ENCODE measurements around the gene FAM107B. TPM values are rescaled to one million over a fixed set of nuclear protein-coding genes. Genes with fewer than 3 reads are reported as not detected.

The FAM107B gene
- total and polyA plus RNA-seq, 12 donors, result 16.0 to 81.7 (median 50.5) TPM

DNA sequence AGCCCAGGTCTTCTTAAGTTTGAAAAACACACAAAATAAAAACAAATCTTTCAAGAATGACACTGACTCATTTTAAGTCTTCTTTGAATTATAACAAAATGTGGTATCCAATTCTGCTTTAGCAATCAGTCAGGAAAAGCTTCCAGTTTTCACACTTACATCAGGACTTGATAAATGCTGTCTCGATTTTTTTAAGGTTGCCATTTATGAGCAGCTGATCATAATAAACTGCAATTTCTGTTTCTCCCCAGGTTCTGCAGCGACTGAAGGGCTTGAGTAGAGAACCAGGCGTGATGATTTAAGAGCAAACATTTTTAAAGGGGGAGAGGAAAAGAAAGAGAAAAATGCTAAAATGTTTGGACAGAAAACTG, 71.1 kb downstream of the FAM107B start:
- Histone ChIP-seq H3K4me3 (no peak overlapping the region), H3K27ac (no peak overlapping the region), H3K36me3 (replicated peaks in 1 of 2) (no peaks in the 10 kb centered on the region), H3K9me3 (replicated peaks in 1 of 3) (no peaks in the 10 kb centered on the region), H3K27me3 (no peaks in the 10 kb centered on the region), H3K4me1 (replicated peaks in 1 of 2) (peaks cover 0 to 4% of the 10 kb centered on the region in 2 donors)
- WGBS, 4 donors, result 69 to 84% (median 75%) methylated on average over 3 of the region's 3 CpGs
- no peak for DNase-seq
- intact Hi-C loops (cut with DNase I), result no loop called here
- TF ChIP-seq POLR2A (IDR thresholded peaks at IDR 0.05), result no peak
- TF ChIP-seq, protein P1, sequence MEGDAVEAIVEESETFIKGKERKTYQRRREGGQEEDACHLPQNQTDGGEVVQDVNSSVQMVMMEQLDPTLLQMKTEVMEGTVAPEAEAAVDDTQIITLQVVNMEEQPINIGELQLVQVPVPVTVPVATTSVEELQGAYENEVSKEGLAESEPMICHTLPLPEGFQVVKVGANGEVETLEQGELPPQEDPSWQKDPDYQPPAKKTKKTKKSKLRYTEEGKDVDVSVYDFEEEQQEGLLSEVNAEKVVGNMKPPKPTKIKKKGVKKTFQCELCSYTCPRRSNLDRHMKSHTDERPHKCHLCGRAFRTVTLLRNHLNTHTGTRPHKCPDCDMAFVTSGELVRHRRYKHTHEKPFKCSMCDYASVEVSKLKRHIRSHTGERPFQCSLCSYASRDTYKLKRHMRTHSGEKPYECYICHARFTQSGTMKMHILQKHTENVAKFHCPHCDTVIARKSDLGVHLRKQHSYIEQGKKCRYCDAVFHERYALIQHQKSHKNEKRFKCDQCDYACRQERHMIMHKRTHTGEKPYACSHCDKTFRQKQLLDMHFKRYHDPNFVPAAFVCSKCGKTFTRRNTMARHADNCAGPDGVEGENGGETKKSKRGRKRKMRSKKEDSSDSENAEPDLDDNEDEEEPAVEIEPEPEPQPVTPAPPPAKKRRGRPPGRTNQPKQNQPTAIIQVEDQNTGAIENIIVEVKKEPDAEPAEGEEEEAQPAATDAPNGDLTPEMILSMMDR (IDR thresholded peaks at IDR 0.05), result no peak

DNA sequence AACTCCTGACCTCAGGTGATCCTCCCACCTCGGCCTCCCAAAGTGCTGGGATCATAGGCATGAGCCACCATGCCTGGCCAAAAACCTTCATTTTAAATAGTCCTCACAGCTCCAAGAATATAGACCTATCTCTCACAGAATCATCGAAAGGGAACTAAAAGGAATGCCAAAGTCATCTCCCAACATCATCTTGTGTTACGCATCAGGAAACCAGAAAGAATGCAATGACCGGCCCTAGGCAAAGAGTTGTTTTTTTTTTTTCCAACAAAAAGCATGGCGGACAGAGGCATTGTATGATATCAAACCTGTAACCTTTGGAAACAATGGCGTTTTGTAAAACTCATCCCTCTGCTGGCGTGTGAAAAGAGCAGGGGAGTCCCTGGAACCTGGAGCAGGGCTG, 73.2 kb downstream of the FAM107B start:
- no peak for TF ChIP-seq POLR2A (IDR thresholded peaks at IDR 0.05)
- TF ChIP-seq, protein P1 (IDR thresholded peaks at IDR 0.05), result no peak
- 88 to 90% (median 88%) methylated on average over 7 of the region's 7 CpGs for WGBS, 4 donors
- Histone ChIP-seq H3K27ac (no peak overlapping the region), H3K4me3 (no peak overlapping the region), H3K9me3 (replicated peaks in 1 of 3) (no peaks in the 10 kb centered on the region), H3K4me1 (replicated peaks in 1 of 2) (peaks cover 3 to 4% of the 10 kb centered on the region in 2 donors), H3K27me3 (no peaks in the 10 kb centered on the region), H3K36me3 (replicated peaks in 1 of 2) (no peaks in the 10 kb centered on the region)
- intact Hi-C loops (cut with DNase I), result no loop called here
- no peak for DNase-seq

DNA sequence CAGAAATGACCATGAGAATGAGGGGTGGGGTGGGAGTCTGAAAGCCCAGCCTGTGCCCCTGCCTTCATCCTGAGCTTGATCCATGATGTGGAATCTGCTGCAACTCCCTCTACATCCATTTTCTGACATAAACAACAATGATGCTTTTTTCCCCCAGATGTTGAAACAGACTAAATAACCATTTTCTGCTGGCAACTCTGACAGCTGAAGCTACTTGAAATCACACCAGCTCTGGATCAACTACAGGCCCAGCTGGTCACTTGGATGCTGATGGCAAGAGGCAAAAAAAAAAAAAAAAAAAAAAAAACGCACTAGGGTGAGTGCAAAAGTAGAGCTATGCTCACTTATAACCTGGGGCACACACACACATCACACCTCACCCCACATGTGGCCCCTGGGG, 74.2 kb downstream of the FAM107B start:
- TF ChIP-seq, protein P1 (IDR thresholded peaks at IDR 0.05), result no peak
- no peak for TF ChIP-seq POLR2A (IDR thresholded peaks at IDR 0.05)
- DNase-seq, result no peak
- 0 to 69% (median 29%) methylated on average over 1 of the region's 1 CpG for WGBS, 4 donors
- Histone ChIP-seq H3K27ac (no peak overlapping the region), H3K36me3 (replicated peaks in 1 of 2) (no peaks in the 10 kb centered on the region), H3K9me3 (replicated peaks in 1 of 3) (no peaks in the 10 kb centered on the region), H3K4me3 (no peak overlapping the region), H3K4me1 (replicated peaks in 1 of 2) (peaks cover 3 to 4% of the 10 kb centered on the region in 2 donors), H3K27me3 (no peaks in the 10 kb centered on the region)
- intact Hi-C loops (cut with DNase I), result no loop called here

DNA sequence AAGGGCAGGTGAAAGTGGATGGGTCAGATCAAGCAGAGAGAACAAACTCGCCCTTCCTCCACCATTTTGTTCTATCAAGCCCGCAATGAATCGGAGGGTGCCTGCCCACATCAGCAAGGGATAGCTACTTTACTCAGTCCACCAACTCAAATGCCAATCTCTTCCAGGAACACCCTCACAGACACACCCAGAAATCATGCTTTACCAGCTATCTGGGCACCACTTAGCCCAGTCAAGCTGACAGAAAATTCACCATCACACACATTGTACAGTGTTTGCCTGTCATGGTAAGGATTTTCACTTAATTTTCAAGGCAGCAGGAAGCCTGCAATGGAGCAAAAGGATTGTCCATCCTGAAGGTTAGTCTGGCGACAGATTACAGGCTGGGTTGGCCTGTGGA, 75.2 kb downstream of the FAM107B start:
- Histone ChIP-seq H3K27ac (no peak overlapping the region), H3K9me3 (replicated peaks in 1 of 3) (no peaks in the 10 kb centered on the region), H3K27me3 (no peaks in the 10 kb centered on the region), H3K4me3 (no peak overlapping the region), H3K4me1 (replicated peaks in 1 of 2) (peaks cover 3 to 4% of the 10 kb centered on the region in 2 donors), H3K36me3 (replicated peaks in 1 of 2) (no peaks in the 10 kb centered on the region)
- TF ChIP-seq, protein P1 (IDR thresholded peaks at IDR 0.05), result no peak
- TF ChIP-seq POLR2A (IDR thresholded peaks at IDR 0.05), result no peak
- 96 to 99% (median 98%) methylated on average over 4 of the region's 4 CpGs for WGBS, 4 donors
- DNase-seq, result no peak
- intact Hi-C loops (cut with DNase I), result no loop called here

All from adrenal gland (tissue), 12 donors.